ENCODE results near the gene PLCD4.

GRCh38 chr2:218605432-218605831 is 2.3 kb upstream of the PLCD4 start:
- TF ChIP-seq, protein P1, sequence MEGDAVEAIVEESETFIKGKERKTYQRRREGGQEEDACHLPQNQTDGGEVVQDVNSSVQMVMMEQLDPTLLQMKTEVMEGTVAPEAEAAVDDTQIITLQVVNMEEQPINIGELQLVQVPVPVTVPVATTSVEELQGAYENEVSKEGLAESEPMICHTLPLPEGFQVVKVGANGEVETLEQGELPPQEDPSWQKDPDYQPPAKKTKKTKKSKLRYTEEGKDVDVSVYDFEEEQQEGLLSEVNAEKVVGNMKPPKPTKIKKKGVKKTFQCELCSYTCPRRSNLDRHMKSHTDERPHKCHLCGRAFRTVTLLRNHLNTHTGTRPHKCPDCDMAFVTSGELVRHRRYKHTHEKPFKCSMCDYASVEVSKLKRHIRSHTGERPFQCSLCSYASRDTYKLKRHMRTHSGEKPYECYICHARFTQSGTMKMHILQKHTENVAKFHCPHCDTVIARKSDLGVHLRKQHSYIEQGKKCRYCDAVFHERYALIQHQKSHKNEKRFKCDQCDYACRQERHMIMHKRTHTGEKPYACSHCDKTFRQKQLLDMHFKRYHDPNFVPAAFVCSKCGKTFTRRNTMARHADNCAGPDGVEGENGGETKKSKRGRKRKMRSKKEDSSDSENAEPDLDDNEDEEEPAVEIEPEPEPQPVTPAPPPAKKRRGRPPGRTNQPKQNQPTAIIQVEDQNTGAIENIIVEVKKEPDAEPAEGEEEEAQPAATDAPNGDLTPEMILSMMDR (IDR thresholded peaks at IDR 0.05): no peak
- TF ChIP-seq POLR2A (IDR thresholded peaks at IDR 0.05): no peak
